ENCODE data around the gene PXMP2.
"Not testable (repeated sequence)": the region's sequence is repeated elsewhere in the genome, so short reads cannot be mapped to it uniquely, and the experiment has no call there.

PXMP2 gene

DNA sequence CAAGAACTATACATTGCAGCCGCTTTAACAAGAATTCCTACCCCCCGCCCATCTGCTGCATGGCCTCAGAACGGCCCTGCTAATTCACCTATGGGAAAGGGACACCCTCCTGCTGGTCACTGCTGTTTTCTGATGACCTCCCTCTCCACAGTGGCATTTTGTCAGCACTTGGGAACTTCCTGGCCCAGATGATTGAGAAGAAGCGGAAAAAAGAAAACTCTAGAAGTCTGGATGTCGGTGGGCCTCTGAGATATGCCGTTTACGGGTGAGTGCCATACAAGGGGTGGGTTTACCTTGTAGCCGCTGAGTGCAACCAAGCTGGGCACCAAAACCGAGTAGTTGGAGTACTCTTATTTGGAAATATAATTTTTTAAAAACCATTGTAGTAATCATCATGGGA lies 2.7 kb downstream of the PXMP2 start:
- DNase-seq: no peak

- DNase-seq: not testable (repeated sequence)
Measured at GRCh38 chr12:132692030-132692429, 4.6 kb downstream of the PXMP2 start.

GRCh38 chr12:132694888-132695287 lies 7.5 kb downstream of the PXMP2 start:
- DNase-seq: not testable (repeated sequence)

DNA sequence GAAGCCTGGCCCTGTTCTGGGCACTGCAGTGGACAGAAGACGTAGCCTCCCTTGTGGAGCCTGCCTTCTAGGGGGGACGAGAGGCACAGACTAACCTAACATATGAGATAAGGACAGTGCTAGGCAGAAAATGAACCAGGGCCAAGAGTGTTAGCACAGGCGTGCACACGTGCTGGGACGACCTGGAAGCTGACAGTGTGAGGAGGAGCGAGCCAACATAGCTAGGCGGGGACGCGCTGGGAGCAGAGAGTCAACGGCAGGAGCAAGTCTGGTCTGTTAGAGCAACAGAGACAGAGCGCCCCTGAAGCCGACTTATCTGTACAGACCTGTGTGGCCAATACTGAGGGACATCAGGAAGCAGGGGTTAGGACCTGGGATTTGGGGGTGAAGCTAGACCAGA lies 8.0 kb downstream of the PXMP2 start:
- DNase-seq: no peak

- no peak for DNase-seq
Measured at GRCh38 chr12:132698341-132698740, 11.0 kb downstream of the PXMP2 start.

DNA sequence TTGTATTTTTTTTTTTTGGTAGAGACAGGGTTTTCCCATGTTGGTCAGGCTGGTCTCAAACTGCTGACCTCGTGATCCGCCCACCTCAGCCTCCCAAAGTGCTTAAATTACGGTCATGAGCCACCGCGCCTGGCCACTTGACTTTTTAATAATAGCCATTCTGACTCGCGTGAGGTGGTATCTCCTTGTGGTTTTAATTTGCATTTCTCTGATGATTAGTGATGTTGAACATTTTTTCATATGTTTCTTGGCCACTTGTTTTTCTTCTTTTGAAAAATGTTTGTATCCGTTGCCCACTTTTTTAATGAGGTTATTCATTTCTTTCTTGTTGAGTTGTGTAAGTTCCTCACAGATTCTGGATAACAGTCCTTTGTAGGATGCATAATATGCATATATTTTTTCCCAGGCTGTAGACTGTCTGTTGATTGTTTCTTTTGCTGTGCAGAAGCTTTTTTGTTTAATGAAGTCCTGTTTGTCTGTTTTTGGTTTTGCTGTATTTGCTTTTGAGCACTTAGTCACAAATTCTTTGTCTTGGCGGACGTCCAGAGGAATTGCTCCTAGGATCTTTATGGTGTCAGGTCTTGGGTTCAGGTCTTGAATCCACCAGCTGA lies 12.9 kb downstream of the PXMP2 start:
- no peak for DNase-seq

DNA sequence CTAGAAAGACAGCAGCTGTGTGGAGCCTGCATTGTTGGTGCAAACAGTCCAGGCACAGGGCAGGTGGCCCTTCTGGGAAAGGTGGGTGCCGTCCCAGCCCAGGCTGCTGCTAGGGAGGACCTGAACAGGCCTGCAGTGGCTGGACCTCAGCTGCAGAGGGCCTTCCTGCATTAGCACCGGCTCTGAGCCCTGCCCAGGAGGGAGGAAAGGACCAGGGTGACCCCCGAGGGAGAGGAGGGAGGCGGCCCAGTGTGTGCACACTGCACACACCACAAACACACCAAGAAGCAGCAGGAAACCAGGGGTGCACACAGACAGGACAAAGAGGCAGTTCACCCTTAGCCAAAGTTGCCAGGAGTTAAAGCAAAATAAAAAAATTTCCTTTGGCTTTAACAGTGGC lies 15.3 kb downstream of the PXMP2 start:
- DNase-seq: no peak

GRCh38 chr12:132703641-132704040 lies 16.3 kb downstream of the PXMP2 start:
- DNase-seq: no peak

GRCh38 chr12:132707241-132707640 lies 19.9 kb downstream of the PXMP2 start:
- no peak for DNase-seq

DNA sequence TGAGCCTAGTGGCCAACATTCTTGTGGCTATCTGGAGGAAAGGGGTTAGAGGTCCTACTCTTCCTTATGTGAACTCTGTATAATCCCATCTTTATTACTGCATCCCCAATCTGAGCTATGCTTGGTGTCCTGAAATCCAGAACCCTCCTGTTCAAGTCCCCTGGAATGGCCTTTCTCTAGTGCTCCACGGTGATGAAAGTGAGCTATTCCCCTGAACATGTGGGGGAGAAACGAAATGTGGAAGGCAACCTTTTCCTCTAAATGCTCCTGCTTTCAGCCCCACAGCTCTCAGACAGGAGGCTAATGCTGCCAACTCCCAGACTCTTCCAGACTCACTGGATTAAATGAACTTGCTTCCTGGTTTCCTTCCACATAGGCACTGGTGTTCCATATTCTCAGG lies 20.8 kb downstream of the PXMP2 start:
- DNase-seq: no peak

- peak in 8 of 58 donors; percentile 10 to 63 (median 48) for DNase-seq
Measured at GRCh38 chr12:132710043-132710404, 22.6 kb downstream of the PXMP2 start.

DNA sequence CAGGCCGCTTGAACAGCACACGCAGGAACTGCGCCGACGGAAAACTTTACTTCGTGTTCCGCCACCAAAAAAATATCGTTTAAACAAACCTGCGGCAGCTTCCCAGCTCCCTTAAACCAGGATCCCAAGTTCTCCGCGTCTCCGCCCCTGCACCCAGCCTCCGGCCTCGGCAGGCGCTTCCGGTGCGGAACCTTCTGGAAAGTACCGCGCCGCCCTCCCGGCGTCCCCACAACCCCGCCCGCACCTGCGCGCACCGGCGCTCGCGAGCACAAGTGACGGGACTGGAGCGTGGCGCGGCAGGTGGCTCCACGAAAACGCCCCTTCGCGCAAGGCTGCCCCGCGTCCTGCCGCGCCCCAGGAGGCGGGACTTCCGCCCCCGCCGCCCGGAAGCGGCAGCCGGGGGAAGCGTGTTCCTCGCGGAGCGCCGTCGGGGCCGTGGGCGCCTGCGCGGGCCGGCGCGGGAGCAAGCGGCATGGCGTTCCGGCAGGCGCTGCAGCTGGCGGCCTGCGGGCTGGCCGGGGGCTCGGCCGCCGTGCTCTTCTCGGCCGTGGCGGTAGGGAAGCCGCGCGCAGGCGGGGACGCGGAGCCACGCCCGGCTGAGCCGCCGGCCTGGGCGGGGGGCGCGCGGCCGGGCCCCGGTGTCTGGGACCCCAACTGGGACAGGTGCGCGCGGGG lies 23.2 kb downstream of the PXMP2 start, which contains the start of gene PGAM5:
TSS of gene PGAM5 (plus strand) at position 438 of the 675 bp plus-strand sequence. CDS start at position 473, 35 bp downstream.
- peak in 57 of 58 donors; percentile 15 to 87 (median 68) for DNase-seq

- DNase-seq: peak in 3 of 58 donors; percentile 26 to 61 (median 55)
Measured at GRCh38 chr12:132711080-132711843, 23.9 kb downstream of the PXMP2 start.

DNA sequence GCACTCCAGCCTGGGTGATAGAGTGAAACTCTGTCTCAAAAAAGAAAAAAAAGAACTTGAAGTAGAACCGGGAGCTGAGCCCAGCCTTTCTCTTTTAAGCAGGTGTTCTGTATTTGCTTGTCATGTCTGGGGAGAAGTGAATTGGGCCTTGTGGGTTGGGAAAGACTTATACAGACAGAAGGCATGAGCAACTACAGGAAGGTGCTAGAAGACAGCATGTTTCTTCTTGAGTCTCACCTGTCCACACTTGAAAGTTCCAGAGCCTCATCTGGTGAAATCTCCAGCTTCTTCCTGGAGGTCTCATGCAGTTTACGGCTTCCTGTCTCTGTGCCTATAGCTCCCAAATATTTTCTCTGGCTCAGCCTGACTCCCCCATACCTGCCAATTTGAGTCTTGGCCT lies 25.7 kb downstream of the PXMP2 start:
- DNase-seq: no peak

GRCh38 chr12:132715874-132716273 lies 28.5 kb downstream of the PXMP2 start:
- no peak for DNase-seq

- no peak for DNase-seq
Measured at GRCh38 chr12:132716356-132716755, 29.0 kb downstream of the PXMP2 start.

DNA sequence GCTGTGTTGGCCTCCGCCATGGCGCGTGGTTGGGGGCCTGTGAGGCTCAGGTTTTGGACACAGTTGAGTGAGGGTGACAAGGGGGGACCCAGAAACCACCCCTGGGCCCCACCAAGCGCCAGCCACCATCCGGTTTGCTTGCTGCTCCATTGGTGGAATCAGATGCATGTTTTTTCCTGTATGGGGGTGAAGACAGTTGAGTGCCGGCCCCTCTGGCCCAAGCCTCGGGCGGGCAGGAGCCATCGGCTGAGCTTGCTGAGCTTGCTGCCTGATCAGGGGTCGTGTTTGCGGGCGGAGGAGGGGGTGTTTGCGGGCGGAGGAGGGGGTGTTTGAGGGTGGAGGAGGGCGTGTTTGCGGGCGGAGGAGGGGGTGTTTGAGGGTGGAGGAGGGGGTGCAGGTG lies 29.6 kb downstream of the PXMP2 start:
- DNase-seq: no peak

- DNase-seq: no peak
Measured at GRCh38 chr12:132717531-132718387, 30.4 kb downstream of the PXMP2 start.

DNA sequence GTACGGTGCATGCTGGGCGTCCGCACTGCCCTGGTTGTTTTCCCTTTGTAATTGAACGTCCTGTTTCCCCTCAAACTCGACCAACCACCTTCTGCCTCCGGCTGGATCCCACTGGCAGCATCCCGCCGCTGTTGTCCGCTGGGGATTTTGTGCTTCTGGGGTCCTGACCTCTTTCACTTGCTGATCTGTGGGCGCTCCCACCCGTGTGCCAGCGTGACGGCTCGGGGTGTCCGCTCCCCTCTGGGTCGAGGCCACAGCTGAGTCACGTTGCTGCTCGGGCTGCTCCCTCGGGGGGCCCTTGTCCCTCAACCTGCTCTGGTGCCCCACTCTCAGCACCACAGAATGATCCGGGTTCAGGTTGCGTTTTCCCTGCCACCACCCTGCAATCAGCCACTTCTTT lies 31.3 kb downstream of the PXMP2 start:
- DNase-seq: no peak

DNA sequence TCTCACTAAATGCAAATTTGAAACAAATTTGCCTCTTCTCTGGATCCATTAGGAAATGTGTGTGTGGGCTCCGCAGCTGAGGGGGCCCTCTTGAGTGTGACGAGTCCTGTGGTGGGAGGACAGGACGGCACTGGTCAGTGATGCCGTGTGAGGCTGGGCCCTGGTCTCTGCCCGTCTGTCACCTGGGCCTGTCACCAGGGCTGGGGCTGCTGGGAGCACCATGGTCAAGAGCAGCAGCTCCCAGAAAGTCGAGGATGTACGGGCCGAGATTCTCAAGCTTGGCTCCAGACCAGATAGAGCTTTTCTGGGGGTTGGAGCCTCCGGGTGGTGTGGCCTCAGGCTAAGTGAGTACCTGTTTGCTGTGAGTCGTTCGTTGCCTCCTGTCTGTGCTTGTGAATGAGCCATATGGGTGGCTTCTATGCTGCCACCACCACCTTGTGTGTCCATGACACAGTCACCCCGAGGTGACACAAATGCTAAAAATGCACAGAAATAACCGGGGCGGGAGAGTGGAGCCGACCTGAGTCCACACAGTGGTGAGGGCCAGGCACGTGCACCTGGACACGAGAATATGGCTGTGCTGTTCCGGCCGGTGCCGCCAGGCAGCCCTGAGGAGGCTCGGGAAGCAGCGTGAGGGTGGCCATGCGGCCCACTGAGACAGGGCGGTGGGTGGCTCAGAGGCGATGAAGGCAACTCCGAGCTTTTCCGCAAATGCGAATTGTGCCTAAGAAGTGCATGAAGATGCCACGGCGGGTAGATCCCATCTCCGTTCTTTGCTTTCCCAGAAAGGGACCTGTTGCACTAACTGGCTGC lies 32.0 kb downstream of the PXMP2 start:
- no peak for DNase-seq

DNA sequence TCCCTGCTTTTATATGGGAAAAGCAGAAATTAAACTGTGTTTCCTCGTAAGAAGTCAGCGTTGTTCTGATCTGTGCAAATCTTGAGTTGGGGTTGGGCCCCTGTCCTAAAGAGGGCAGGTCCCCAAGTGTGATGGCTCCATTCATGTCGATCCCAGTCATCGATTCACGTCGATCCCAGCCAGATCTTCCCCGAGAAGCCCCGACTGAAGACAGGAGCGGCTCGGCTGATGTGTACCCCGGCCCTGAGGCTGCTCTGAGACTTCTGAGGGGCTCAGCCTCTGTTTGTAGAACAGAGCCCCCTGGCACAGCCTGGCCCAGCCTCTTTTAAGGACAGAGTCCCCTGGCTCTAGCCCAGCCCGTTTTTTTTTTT lies 32.6 kb downstream of the PXMP2 start:
- no peak for DNase-seq

Data from anterior cingulate cortex (tissue), 58 donors.